Neural cell (in vitro differentiated cells): ENCODE results near the gene DENND1A.

ENCODE experiments used
- CTCF ChIP-seq: fragments of 450-650 bp; IDR thresholded peaks from 2 replicates; pipeline ENCODE4 v1.5.1; 2014; ENCODE audit warnings: antibody characterized with exemption, mild to moderate bottlenecking, moderate library complexity; ENCODE audit not compliant: poor library complexity, severe bottlenecking
- EZH2 ChIP-seq: fragments of 200-600, 300-800 bp; shearing (Covaris generic), sonication (generic); IDR thresholded peaks from 2 replicates; pipeline ENCODE4 v1.6.1; 2014; ENCODE audit warnings: antibody characterized with exemption, low read length, borderline replicate concordance, mild to moderate bottlenecking; ENCODE audit not compliant: insufficient read depth, poor library complexity, severe bottlenecking
- POLR2AphosphoS5 ChIP-seq: IDR thresholded peaks from 2 replicates; pipeline ENCODE4 v1.6.1; 2012
- RAD21 ChIP-seq: fragments of 450-650 bp; conservative IDR thresholded peaks from 2 replicates; pipeline ENCODE4 v1.6.1; 2014; ENCODE audit warnings: antibody characterized with exemption, mild to moderate bottlenecking, moderate library complexity
- REST ChIP-seq: IDR thresholded peaks from 2 replicates; pipeline ENCODE4 v1.6.1; 2012; ENCODE audit warnings: borderline replicate concordance

GRCh38 chr9:123550012-123550411, 379.9 kb downstream of the DENND1A start:
- TF ChIP-seq CTCF (no peak), REST (peak; percentile 5), EZH2 (no peak), POLR2AphosphoS5 (no peak), RAD21 (no peak)
